ENCODE results near the gene NEMF.

- TF ChIP-seq, protein P1, sequence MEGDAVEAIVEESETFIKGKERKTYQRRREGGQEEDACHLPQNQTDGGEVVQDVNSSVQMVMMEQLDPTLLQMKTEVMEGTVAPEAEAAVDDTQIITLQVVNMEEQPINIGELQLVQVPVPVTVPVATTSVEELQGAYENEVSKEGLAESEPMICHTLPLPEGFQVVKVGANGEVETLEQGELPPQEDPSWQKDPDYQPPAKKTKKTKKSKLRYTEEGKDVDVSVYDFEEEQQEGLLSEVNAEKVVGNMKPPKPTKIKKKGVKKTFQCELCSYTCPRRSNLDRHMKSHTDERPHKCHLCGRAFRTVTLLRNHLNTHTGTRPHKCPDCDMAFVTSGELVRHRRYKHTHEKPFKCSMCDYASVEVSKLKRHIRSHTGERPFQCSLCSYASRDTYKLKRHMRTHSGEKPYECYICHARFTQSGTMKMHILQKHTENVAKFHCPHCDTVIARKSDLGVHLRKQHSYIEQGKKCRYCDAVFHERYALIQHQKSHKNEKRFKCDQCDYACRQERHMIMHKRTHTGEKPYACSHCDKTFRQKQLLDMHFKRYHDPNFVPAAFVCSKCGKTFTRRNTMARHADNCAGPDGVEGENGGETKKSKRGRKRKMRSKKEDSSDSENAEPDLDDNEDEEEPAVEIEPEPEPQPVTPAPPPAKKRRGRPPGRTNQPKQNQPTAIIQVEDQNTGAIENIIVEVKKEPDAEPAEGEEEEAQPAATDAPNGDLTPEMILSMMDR (IDR thresholded peaks at IDR 0.05): no peak
- no peak for TF ChIP-seq POLR2AphosphoS5 (IDR thresholded peaks at IDR 0.05)
Measured at GRCh38 chr14:49881350-49882001, 28.9 kb upstream of the NEMF start.
